Sigmoid colon (tissue), 7 donors: ENCODE measurements around the gene DUS1L. TPM values are rescaled to one million over a fixed set of nuclear protein-coding genes. Genes with fewer than 3 reads are reported as not detected.

Source experiments
- DNase-seq: peaks from one replicate; pipeline ENCODE4 v3.0.0-alpha.2; 2019
- H3K27ac ChIP-seq, 4 donors: fragments of 200-600 bp; sonication (generic); one replicate each; pipeline ENCODE4 v1.5.1; 2016 to 2019; ENCODE audit warnings: mild to moderate bottlenecking in 1 of 4
- H3K27me3 ChIP-seq, 3 donors: fragments of 200-600 bp; sonication (generic); one replicate each; pipeline ENCODE4 v1.5.1; 2019; ENCODE audit warnings: mild to moderate bottlenecking in 1 of 3
- H3K36me3 ChIP-seq, 4 donors: fragments of 200-600 bp; sonication (generic); one replicate each; pipeline ENCODE4 v1.5.1; 2016 to 2019
- H3K4me1 ChIP-seq, 4 donors: fragments of 200-600 bp; sonication (generic); one replicate each; pipeline ENCODE4 v1.5.1; 2017 to 2019
- H3K4me3 ChIP-seq, 4 donors: fragments of 200-600 bp; sonication (generic); one replicate each; pipeline ENCODE4 v1.5.1; 2017 to 2019; ENCODE audit warnings: mild to moderate bottlenecking in 2 of 4, moderate library complexity in 1 of 4
- H3K9me3 ChIP-seq, 4 donors: fragments of 200-600 bp in 3 of 4; sonication (generic) in 3 of 4; one replicate each; pipeline versions ENCODE4 v1.5.1 to v1.6.1; 2013 to 2019
- EP300 ChIP-seq, 4 donors: sonication (generic); formaldehyde crosslinking; IDR thresholded peaks; one replicate each; pipeline ENCODE4 v1.6.1; 2017; ENCODE audit warnings: antibody characterized with exemption in 4 of 4
- POLR2A ChIP-seq, 2 donors: fragments of 450-650 bp; IDR thresholded peaks; one replicate each; pipeline ENCODE4 v1.6.1; 2016; ENCODE audit warnings: antibody characterized with exemption in 2 of 2, mild to moderate bottlenecking in 2 of 2, moderate library complexity in 2 of 2
- POLR2AphosphoS5 ChIP-seq, 4 donors: sonication (generic); formaldehyde crosslinking; IDR thresholded peaks; one replicate each; pipeline ENCODE4 v1.6.1; 2017; ENCODE audit warnings: antibody characterized with exemption in 4 of 4
- WGBS, 2 donors: extraction: QIAGEN DNeasy Blood & Tissue Kit; methylation state at CpG; one replicate each; pipeline ENCODE4 v1.1.7; 2013; 5-methylcytosine and 5-hydroxymethylcytosine counted together
- intact Hi-C: fragments of 100-400 bp; cut with DNase I; formaldehyde crosslinking; loops from one replicate; pipeline ENCODE4 v1.15.1; 2023
- polyA plus RNA-seq, 3 donors: library from polyadenylated mRNA; stranded (reverse); fragments of 200-250 nt; gene quantifications; one replicate each; pipeline ENCODE4 v1.2.3, GENCODE V29; 2013
- total RNA-seq, 4 donors: library from RNA; depleted of rRNA; stranded (reverse); fragments of >200 nt; gene quantifications; one replicate each; pipeline ENCODE4 v1.1.0, GENCODE V29; 2016
- TF ChIP-seq, protein P1 (sequence below), 4 experiments: fragments of 450-650 bp in 3 of 4; fragments of 200-600 bp in 1 of 4; IDR thresholded peaks; one replicate each; pipeline ENCODE4 v1.5.1; 2016 to 2019; ENCODE audit warnings: antibody characterized with exemption in 4 of 4, mild to moderate bottlenecking in 3 of 4, moderate library complexity in 2 of 4
- donor health status: healthy with polysubstance abuse.
- donor health status: Bipolar disorder and iron deficiency.
- donor health status: healthy.

DUS1L gene
- total and polyA plus RNA-seq, 7 donors: 31.3 to 119 (median 68.5) TPM

- Histone ChIP-seq H3K27ac (no peak overlapping the region), H3K4me3 (no peak overlapping the region), H3K36me3 (peaks cover 0 to 2% (median 0%) of the 10 kb centered on the region in 4 donors), H3K4me1 (no peaks in the 10 kb centered on the region), H3K9me3 (no peaks in the 10 kb centered on the region), H3K27me3 (no peaks in the 10 kb centered on the region)
- TF ChIP-seq EP300 (IDR thresholded peaks at IDR 0.05): no peak
- TF ChIP-seq POLR2AphosphoS5 (IDR thresholded peaks at IDR 0.05): no peak
- TF ChIP-seq, protein P1, sequence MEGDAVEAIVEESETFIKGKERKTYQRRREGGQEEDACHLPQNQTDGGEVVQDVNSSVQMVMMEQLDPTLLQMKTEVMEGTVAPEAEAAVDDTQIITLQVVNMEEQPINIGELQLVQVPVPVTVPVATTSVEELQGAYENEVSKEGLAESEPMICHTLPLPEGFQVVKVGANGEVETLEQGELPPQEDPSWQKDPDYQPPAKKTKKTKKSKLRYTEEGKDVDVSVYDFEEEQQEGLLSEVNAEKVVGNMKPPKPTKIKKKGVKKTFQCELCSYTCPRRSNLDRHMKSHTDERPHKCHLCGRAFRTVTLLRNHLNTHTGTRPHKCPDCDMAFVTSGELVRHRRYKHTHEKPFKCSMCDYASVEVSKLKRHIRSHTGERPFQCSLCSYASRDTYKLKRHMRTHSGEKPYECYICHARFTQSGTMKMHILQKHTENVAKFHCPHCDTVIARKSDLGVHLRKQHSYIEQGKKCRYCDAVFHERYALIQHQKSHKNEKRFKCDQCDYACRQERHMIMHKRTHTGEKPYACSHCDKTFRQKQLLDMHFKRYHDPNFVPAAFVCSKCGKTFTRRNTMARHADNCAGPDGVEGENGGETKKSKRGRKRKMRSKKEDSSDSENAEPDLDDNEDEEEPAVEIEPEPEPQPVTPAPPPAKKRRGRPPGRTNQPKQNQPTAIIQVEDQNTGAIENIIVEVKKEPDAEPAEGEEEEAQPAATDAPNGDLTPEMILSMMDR (IDR thresholded peaks at IDR 0.05): no peak
- no peak for TF ChIP-seq POLR2A (IDR thresholded peaks at IDR 0.05)
- WGBS, 2 donors: 85 to 87% methylated on average over 9 of the region's 9 CpGs
- intact Hi-C loops: no loop called here
- no peak for DNase-seq
Observed at GRCh38 chr17:82073446-82073845, 7.8 kb upstream of the DUS1L start.

- H3K4me3 ChIP-seq: no peak overlapping the region
- 23 to 64% methylated on average over 6 of the region's 6 CpGs for WGBS, 2 donors
- TF ChIP-seq POLR2AphosphoS5 (IDR thresholded peaks at IDR 0.05): no peak
- no peaks in the 10 kb centered on the region for H3K27me3 ChIP-seq
- H3K9me3 ChIP-seq: no peaks in the 10 kb centered on the region
- DNase-seq: no peak
- no peaks in the 10 kb centered on the region for H3K4me1 ChIP-seq
- intact Hi-C loops: no loop called here
- H3K36me3 ChIP-seq: no peaks in the 10 kb centered on the region
- no peak overlapping the region for H3K27ac ChIP-seq
Observed at GRCh38 chr17:82072827-82073226, 7.2 kb upstream of the DUS1L start.

- H3K27me3 ChIP-seq: no peaks in the 10 kb centered on the region
- no peaks in the 10 kb centered on the region for H3K36me3 ChIP-seq
- no peak for TF ChIP-seq EP300 (IDR thresholded peaks at IDR 0.05)
- TF ChIP-seq POLR2AphosphoS5 (IDR thresholded peaks at IDR 0.05): no peak
- TF ChIP-seq, protein P1 (IDR thresholded peaks at IDR 0.05): no peak
- TF ChIP-seq POLR2A (IDR thresholded peaks at IDR 0.05): no peak
- intact Hi-C loops: no loop called here
- H3K27ac ChIP-seq: no peak overlapping the region
- no peaks in the 10 kb centered on the region for H3K9me3 ChIP-seq
- DNase-seq: no peak
- peaks cover 0 to 9% (median 8%) of the 10 kb centered on the region in 4 donors for H3K4me1 ChIP-seq
- no peak overlapping the region for H3K4me3 ChIP-seq
Observed at GRCh38 chr17:82070611-82071010, 5.0 kb upstream of the DUS1L start.

- intact Hi-C loops: loop anchor here (2.0 kb wide), 1 partner anchor 34 kb away; the partner anchor contains the start of gene FASN
- WGBS, 2 donors: 1% methylated on average over 47 of the region's 47 CpGs
- H3K27me3 ChIP-seq: no peaks in the 10 kb centered on the region
- H3K27ac ChIP-seq: peak overlapping the region; percentile 76 to 89 (median 84)
- no peaks in the 10 kb centered on the region for H3K9me3 ChIP-seq
- TF ChIP-seq, protein P1 (IDR thresholded peaks at IDR 0.05): no peak
- no peak for TF ChIP-seq EP300 (IDR thresholded peaks at IDR 0.05)
- no peak for TF ChIP-seq POLR2AphosphoS5 (IDR thresholded peaks at IDR 0.05)
- no peak for TF ChIP-seq POLR2A (IDR thresholded peaks at IDR 0.05)
- H3K4me3 ChIP-seq: peak overlapping the region; percentile 61 to 97 (median 88)
- peaks cover 0 to 30% (median 25%) of the 10 kb centered on the region in 4 donors for H3K4me1 ChIP-seq
- DNase-seq: no peak
- peaks cover 9 to 38% (median 18%) of the 10 kb centered on the region in 4 donors for H3K36me3 ChIP-seq
Observed at GRCh38 chr17:82065193-82065637, 389 bp downstream of the DUS1L start.

DNA sequence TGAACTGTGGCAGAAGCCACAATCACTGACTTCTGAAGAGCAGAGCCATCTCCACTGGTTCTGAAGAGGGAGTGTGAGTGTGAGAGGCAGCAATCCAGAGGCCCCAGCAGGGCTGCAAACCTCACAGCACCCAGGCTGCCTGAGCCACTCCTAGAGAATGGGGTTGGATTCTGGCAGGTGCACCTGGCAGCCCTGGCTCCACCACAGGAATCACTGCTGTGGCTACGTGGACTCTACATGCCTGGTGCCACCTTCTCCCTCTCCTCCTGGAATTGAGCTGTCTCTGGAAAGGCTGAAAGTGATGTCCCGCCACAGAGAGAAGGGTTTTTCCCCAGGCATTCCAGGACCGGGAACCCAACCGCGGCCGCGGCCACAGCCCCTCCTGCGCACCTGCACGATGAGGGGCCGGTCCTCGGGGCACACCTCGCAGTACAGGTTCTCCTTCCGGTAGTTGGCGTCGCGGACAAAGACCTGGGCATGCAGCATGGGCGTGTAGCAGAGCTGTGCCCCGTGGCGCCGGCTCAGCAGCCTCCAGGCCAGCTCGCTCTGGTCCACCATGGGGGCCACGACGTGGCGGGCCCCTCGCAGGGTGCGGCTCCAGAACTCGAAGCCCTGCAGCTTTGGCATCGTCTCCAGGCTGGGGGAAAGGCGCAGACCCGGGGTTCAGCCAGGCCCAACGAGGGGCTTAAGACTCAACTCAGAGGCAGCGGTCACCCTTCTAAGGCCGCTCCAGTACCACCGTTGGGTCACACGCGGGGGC lies 991 bp downstream of the DUS1L start:
- Histone ChIP-seq H3K36me3 (peaks cover 9 to 44% (median 19%) of the 10 kb centered on the region in 4 donors), H3K4me1 (peaks cover 0 to 30% (median 25%) of the 10 kb centered on the region in 4 donors), H3K4me3 (peak overlapping the region; percentile 61 to 97 (median 88)), H3K27me3 (no peaks in the 10 kb centered on the region), H3K27ac (peak overlapping the region; percentile 76 to 89 (median 84)), H3K9me3 (no peaks in the 10 kb centered on the region)
- intact Hi-C loops: loop anchor here (2.0 kb wide), 1 partner anchor 34 kb away; the partner anchor contains the start of gene FASN
- no peak for DNase-seq
- TF ChIP-seq POLR2AphosphoS5 (IDR thresholded peaks at IDR 0.05): no peak
- WGBS, 2 donors: 10 to 38% methylated on average over 36 of the region's 36 CpGs
